Suprapubic skin (tissue), 4 donors: ENCODE measurements around the gene LRRC63.

Source experiments
- POLR2A ChIP-seq, 2 donors: fragments of 450-650 bp; IDR thresholded peaks; one replicate each; pipeline ENCODE4 v1.6.1; 2017; ENCODE audit warnings: antibody characterized with exemption in 2 of 2, mild to moderate bottlenecking in 2 of 2, moderate library complexity in 2 of 2
- POLR2AphosphoS5 ChIP-seq, 3 donors: sonication (generic); formaldehyde crosslinking; IDR thresholded peaks; one replicate each; pipeline ENCODE4 v1.6.1; 2017; ENCODE audit warnings: antibody characterized with exemption in 3 of 3
- TF ChIP-seq, protein P1 (sequence below), 2 donors: fragments of 200-600 bp in 1 of 2; fragments of 450-650 bp in 1 of 2; sonication (generic) in 1 of 2; IDR thresholded peaks; one replicate each; pipeline ENCODE4 v1.5.1; 2016 to 2019; ENCODE audit warnings: antibody characterized with exemption in 2 of 2, mild to moderate bottlenecking in 1 of 2, moderate library complexity in 1 of 2

DNA sequence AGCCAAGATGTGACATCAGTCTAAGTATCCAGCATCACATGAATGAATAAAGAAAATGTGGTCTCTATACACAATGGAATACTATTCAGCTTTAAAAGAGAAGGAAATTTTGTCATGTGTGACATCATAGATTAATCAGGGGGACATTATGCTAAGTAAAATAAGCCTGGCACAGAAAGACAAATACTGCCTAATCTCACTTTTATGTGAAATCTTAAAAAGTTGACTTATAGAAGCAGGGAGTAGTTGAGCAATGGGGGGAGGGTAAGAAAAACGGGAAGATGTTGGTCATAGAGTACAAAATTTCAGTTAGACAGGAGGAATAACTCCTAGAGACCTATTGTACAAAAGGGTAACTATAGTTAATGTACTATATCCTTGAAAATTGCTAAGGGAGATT is 19.3 kb upstream of the LRRC63 start:
- no peak for TF ChIP-seq POLR2A (IDR thresholded peaks at IDR 0.05)
- TF ChIP-seq POLR2AphosphoS5 (IDR thresholded peaks at IDR 0.05): no peak
- TF ChIP-seq, protein P1, sequence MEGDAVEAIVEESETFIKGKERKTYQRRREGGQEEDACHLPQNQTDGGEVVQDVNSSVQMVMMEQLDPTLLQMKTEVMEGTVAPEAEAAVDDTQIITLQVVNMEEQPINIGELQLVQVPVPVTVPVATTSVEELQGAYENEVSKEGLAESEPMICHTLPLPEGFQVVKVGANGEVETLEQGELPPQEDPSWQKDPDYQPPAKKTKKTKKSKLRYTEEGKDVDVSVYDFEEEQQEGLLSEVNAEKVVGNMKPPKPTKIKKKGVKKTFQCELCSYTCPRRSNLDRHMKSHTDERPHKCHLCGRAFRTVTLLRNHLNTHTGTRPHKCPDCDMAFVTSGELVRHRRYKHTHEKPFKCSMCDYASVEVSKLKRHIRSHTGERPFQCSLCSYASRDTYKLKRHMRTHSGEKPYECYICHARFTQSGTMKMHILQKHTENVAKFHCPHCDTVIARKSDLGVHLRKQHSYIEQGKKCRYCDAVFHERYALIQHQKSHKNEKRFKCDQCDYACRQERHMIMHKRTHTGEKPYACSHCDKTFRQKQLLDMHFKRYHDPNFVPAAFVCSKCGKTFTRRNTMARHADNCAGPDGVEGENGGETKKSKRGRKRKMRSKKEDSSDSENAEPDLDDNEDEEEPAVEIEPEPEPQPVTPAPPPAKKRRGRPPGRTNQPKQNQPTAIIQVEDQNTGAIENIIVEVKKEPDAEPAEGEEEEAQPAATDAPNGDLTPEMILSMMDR (IDR thresholded peaks at IDR 0.05): no peak
